Parathyroid adenoma (tissue), 2 donors: Measurements from ENCODE around the gene ST6GAL1.

ENCODE experiments used
- H2AFZ ChIP-seq: fragments of 300-600 bp; sonication (generic); one replicate; pipeline ENCODE4 v1.7.0; 2017; ENCODE audit warnings: antibody characterized with exemption, mild to moderate bottlenecking
- H3K27ac ChIP-seq: fragments of 300-600 bp; sonication (generic); one replicate; pipeline ENCODE4 v1.7.0; 2017
- H3K27me3 ChIP-seq: fragments of 300-600 bp; sonication (generic); one replicate; pipeline ENCODE4 v1.7.0; 2017; ENCODE audit warnings: low read length; ENCODE audit not compliant: control insufficient read depth, insufficient read depth
- H3K36me3 ChIP-seq: fragments of 300-600 bp; sonication (generic); one replicate; pipeline ENCODE4 v1.7.0; 2017; ENCODE audit warnings: low read length; ENCODE audit not compliant: control insufficient read depth, insufficient read depth
- H3K4me1 ChIP-seq: fragments of 300-600 bp; sonication (generic); one replicate; pipeline ENCODE4 v1.7.0; 2017; ENCODE audit warnings: control low read depth
- H3K4me2 ChIP-seq: fragments of 300-600 bp; sonication (generic); one replicate; pipeline ENCODE4 v1.7.0; 2017; ENCODE audit warnings: low read length
- H3K4me3 ChIP-seq: fragments of 300-600 bp; sonication (generic); one replicate; pipeline ENCODE4 v1.7.0; 2017; ENCODE audit warnings: low read depth, low read length
- H3K79me2 ChIP-seq: fragments of 300-600 bp; sonication (generic); one replicate; pipeline ENCODE4 v1.7.0; 2017; ENCODE audit warnings: control low read depth
- H3K9ac ChIP-seq: fragments of 300-600 bp; sonication (generic); one replicate; pipeline ENCODE4 v1.7.0; 2017; ENCODE audit warnings: mild to moderate bottlenecking
- H3K9me3 ChIP-seq: fragments of 300-600 bp; sonication (generic); one replicate; pipeline ENCODE4 v1.7.0; 2017; ENCODE audit warnings: low read length; ENCODE audit not compliant: control insufficient read depth
- TF ChIP-seq, protein P1 (sequence below): fragments of 300-600 bp; sonication (generic); IDR thresholded peaks from one replicate; pipeline ENCODE4 v1.7.0; 2017; ENCODE audit warnings: antibody characterized with exemption, mild to moderate bottlenecking
- donor health status: primary hyperparathyroidism.

Gene ST6GAL1

DNA sequence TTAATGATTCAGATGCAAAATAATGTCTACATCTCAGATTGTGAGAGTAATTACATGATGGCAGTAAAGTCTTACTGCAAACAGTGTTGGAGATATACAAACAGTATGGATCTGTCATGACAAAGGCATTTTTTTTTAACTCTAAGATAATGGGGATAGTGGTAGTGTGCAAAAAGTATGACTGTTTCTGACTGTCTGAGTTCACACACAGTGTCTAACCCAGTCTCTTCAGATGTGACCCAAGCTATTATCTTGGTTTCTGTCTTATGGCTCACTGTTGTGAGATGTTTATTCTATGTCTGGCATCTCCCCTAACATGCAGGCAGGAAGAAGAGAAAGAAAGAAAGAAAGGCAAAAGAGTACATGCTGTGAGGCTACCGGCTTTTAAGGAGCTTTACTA, 191.9 kb downstream of the ST6GAL1 start:
- H3K4me3 ChIP-seq, result no peak overlapping the region
- H3K36me3 ChIP-seq, result no peaks in the 10 kb centered on the region
- no peaks in the 10 kb centered on the region for H3K79me2 ChIP-seq
- TF ChIP-seq, protein P1, sequence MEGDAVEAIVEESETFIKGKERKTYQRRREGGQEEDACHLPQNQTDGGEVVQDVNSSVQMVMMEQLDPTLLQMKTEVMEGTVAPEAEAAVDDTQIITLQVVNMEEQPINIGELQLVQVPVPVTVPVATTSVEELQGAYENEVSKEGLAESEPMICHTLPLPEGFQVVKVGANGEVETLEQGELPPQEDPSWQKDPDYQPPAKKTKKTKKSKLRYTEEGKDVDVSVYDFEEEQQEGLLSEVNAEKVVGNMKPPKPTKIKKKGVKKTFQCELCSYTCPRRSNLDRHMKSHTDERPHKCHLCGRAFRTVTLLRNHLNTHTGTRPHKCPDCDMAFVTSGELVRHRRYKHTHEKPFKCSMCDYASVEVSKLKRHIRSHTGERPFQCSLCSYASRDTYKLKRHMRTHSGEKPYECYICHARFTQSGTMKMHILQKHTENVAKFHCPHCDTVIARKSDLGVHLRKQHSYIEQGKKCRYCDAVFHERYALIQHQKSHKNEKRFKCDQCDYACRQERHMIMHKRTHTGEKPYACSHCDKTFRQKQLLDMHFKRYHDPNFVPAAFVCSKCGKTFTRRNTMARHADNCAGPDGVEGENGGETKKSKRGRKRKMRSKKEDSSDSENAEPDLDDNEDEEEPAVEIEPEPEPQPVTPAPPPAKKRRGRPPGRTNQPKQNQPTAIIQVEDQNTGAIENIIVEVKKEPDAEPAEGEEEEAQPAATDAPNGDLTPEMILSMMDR, result no peak
- no peaks in the 10 kb centered on the region for H3K9me3 ChIP-seq
- no peak overlapping the region for H2AFZ ChIP-seq
- no peak overlapping the region for H3K27ac ChIP-seq
- H3K27me3 ChIP-seq, result no peaks in the 10 kb centered on the region
- H3K4me2 ChIP-seq, result no peak overlapping the region
- no peak overlapping the region for H3K9ac ChIP-seq
- H3K4me1 ChIP-seq, result no peaks in the 10 kb centered on the region

DNA sequence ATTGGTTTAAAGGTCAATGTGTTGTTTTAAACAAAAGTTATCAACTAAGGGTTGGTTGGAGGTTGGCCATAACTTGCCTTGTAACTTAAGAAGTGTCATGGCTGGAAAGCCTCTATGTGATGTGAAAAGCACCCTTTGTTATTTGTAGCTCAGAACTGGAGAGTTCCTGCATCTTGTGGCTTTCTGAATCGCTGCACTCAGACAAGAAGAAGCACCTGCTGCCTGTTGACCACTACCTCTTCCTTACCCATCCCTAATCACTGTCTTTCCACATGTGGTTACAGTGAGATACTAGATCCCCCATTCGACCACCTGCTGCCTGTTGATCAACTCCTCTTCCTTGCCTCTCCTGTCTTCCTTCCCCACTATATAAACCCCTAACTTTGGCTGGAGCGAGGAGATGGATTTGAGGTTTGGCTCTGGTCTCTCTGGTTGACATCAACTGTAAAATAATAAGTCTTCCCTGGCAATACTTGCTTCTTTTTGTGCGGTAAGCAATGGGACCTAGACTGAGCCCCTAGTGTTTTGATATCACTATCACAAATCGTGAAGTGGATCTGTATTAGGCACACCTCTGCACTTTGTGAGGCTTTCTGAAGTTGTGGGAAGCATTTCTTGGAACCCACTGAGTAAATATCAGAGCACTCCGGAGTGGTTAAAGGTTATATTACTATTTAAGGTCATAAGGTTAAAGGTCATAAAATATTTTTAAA, 195.1 kb downstream of the ST6GAL1 start:
- H3K4me2 ChIP-seq, result no peak overlapping the region
- no peak overlapping the region for H3K27ac ChIP-seq
- no peak overlapping the region for H3K4me3 ChIP-seq
- no peaks in the 10 kb centered on the region for H3K27me3 ChIP-seq
- H3K9me3 ChIP-seq, result no peaks in the 10 kb centered on the region
- no peaks in the 10 kb centered on the region for H3K79me2 ChIP-seq
- TF ChIP-seq, protein P1, result no peak
- no peak overlapping the region for H2AFZ ChIP-seq
- H3K36me3 ChIP-seq, result no peaks in the 10 kb centered on the region
- H3K4me1 ChIP-seq, result no peaks in the 10 kb centered on the region
- no peak overlapping the region for H3K9ac ChIP-seq
